Uterus (tissue), 2 donors: Measurements from ENCODE around the gene DNAJB2.

Experiments
- CTCF ChIP-seq, 4 experiments: fragments of 200-600 bp in 2 of 4; fragments of 450-650 bp in 2 of 4; sonication (generic) in 2 of 4; IDR thresholded peaks; one replicate each; pipeline ENCODE4 v1.5.1; 2016 to 2019; ENCODE audit warnings: antibody characterized with exemption in 4 of 4, mild to moderate bottlenecking in 2 of 4, moderate library complexity in 1 of 4
- POLR2A ChIP-seq, 2 donors: fragments of 450-650 bp; IDR thresholded peaks; one replicate each; pipeline ENCODE4 v1.6.1; 2016; ENCODE audit warnings: antibody characterized with exemption in 2 of 2, mild to moderate bottlenecking in 1 of 2, moderate library complexity in 1 of 2

GRCh38 chr2:219299372-219299760 lies 20.2 kb downstream of the DNAJB2 start:
- TF ChIP-seq CTCF (IDR thresholded peaks at IDR 0.05) (no peak), POLR2A (IDR thresholded peaks at IDR 0.05) (no peak)
